HUES6 (cell line): ENCODE results near the gene KRTAP10-9.

Experiments
- H3K27ac ChIP-seq: 2 replicates; pipeline ENCODE4 v1.7.0; 2013; ENCODE audit warnings: low read depth, mild to moderate bottlenecking, low read length, inconsistent platforms
- H3K27me3 ChIP-seq: 2 replicates; pipeline ENCODE4 v1.6.1; 2013; ENCODE audit warnings: low read length; ENCODE audit not compliant: control insufficient read depth, insufficient read depth
- H3K36me3 ChIP-seq: 2 replicates; pipeline ENCODE4 v1.6.1; 2013; ENCODE audit warnings: low read length; ENCODE audit not compliant: control insufficient read depth, insufficient read depth
- H3K4me1 ChIP-seq: 2 replicates; pipeline ENCODE4 v1.6.1; 2013; ENCODE audit warnings: low read length; ENCODE audit not compliant: control insufficient read depth, insufficient read depth
- H3K4me3 ChIP-seq: 2 replicates; pipeline ENCODE4 v1.5.1; 2013; ENCODE audit warnings: low read depth, low read length
- H3K9ac ChIP-seq: one replicate; pipeline ENCODE4 v1.6.1; 2013; ENCODE audit warnings: mild to moderate bottlenecking, low read length
- H3K9me3 ChIP-seq: 2 replicates; pipeline ENCODE4 v1.6.1; 2013; ENCODE audit warnings: low read depth, low read length; ENCODE audit not compliant: control insufficient read depth, insufficient read depth

KRTAP10-9 gene

DNA sequence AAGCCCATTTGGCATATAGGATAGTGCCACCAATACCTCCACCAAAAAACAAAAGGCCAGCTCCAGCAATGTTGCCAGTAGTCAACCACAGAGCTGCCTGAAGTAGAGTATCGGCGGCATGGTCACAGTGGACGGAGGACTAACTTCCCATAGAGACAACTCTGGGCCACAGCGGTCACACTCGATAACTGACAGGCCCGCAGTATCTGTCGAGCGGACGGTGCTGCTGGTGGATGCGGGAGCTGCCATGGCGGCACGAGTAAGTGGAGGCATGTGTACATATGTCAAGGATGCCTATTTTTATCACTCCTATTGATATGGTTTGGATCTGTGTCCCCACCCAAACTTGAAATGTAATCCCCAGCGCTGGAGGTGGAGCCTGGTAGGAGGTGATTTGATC, 51.0 kb downstream of the KRTAP10-9 start:
- Histone ChIP-seq H3K27me3 (no peaks in the 10 kb centered on the region), H3K4me1 (peaks cover 3% of the 10 kb centered on the region; the same call in 1 of the 2 replicates)

More for the DNA sequence above, 51.0 kb downstream of the KRTAP10-9 start:
- no peak overlapping the region for H3K27ac ChIP-seq
- no peak overlapping the region for H3K9ac ChIP-seq
- peaks cover 10% of the 10 kb centered on the region; the same call in 1 of the 2 replicates for H3K9me3 ChIP-seq
- H3K4me3 ChIP-seq = no peak overlapping the region
- H3K36me3 ChIP-seq = no peaks in the 10 kb centered on the region
